Right lobe of liver (tissue), 6 donors: ENCODE measurements around the gene PPM1H. TPM values are rescaled to one million over a fixed set of nuclear protein-coding genes. Genes with fewer than 3 reads are reported as not detected.

Experiments used
- ATAC-seq, 4 donors: fragments of 200-7000 bp; cut with Tn5 transposase; one replicate each; pipeline ENCODE4 v1.9.1; 2020; ENCODE audit warnings: mild to moderate bottlenecking in 4 of 4, moderate library complexity in 4 of 4
- DNase-seq, 3 donors: peaks; one replicate each; pipeline ENCODE4 v3.0.0-alpha.2; 2020
- H3K27ac ChIP-seq, 3 donors: fragments of 200-600 bp; one replicate each; pipeline ENCODE4 v1.8.0; 2022
- H3K27me3 ChIP-seq, 2 donors: fragments of 200-600 bp; one replicate each; pipeline ENCODE4 v1.8.0; 2022
- H3K36me3 ChIP-seq, 4 donors: fragments of 200-600 bp; sonication (generic) in 1 of 4; one replicate each; pipeline versions ENCODE4 v1.5.1 to v1.8.0; 2017 to 2022; ENCODE audit warnings: control low read depth in 1 of 4
- H3K4me1 ChIP-seq, 4 donors: fragments of 200-600 bp; sonication (generic) in 1 of 4; one replicate each; pipeline versions ENCODE4 v1.5.1 to v1.8.0; 2017 to 2022; ENCODE audit warnings: control low read depth in 1 of 4
- H3K4me3 ChIP-seq, 3 donors: fragments of 200-600 bp; one replicate each; pipeline ENCODE4 v1.8.0; 2022
- H3K9me3 ChIP-seq, 4 donors: fragments of 200-600 bp; sonication (generic) in 1 of 4; one replicate each; pipeline versions ENCODE4 v1.5.1 to v1.8.0; 2017 to 2022; ENCODE audit warnings: control low read depth in 1 of 4
- CTCF ChIP-seq, 4 donors: fragments of 200-600 bp in 3 of 4; fragments of 450-650 bp in 1 of 4; IDR thresholded peaks; one replicate each; pipeline versions ENCODE4 v1.5.1 to v1.8.0; 2016 to 2022; ENCODE audit warnings: antibody characterized with exemption in 4 of 4, mild to moderate bottlenecking in 2 of 4
- POLR2A ChIP-seq: fragments of 450-650 bp; IDR thresholded peaks from one replicate; pipeline ENCODE4 v1.6.1; 2017; ENCODE audit warnings: antibody characterized with exemption, mild to moderate bottlenecking
- WGBS: methylation state at CpG from one replicate; pipeline ENCODE4 v1.1.6; 2018; ENCODE audit warnings: low coverage, low lambda C conversion rate; ENCODE audit not compliant: insufficient coverage; ENCODE audit errors: missing lambda C conversion rate; 5-methylcytosine and 5-hydroxymethylcytosine counted together
- intact Hi-C, 2 donors: fragments of 100-400 bp; cut with DNase I; formaldehyde crosslinking; loops; one replicate each; pipeline versions ENCODE4 v1.11.2 to v1.14.1; 2022
- total RNA-seq, 6 experiments: library from RNA; depleted of rRNA in 2 of 6; stranded (reverse); fragments of >200 nt in 2 of 6; fragmentation: NEBNext Ultra II Directional in 3 of 6; extraction: Animal tissue kit (Norgen Biotek cat#: 25700) in 3 of 6; gene quantifications; one replicate each; pipeline versions ENCODE4 v1.1.0 to v1.2.4, GENCODE V29; 2016 to 2023
- donor health status: DM: no; HTN: yes; CAD: no.
- donor health status: DM: no; HTN: no; CAD: no.
- donor health status: DM: no; HTN: no; CAD: no.
- donor health status: DM: no; HTN: yes; CAD: no.
- donor health status: DM: no; HTN: yes; CAD: no.

Gene PPM1H
- total RNA-seq, 6 experiments from 2014 or later = 3.8 to 9.2 (median 6.5) TPM

- WGBS = 95% methylated on average over 7 of the region's 13 CpGs
- no peak for TF ChIP-seq POLR2A
- TF ChIP-seq CTCF (IDR thresholded peaks at IDR 0.05) = no peak
- DNase-seq = no peak
- Histone ChIP-seq H3K4me3 (no peak overlapping the region), H3K4me1 (no peaks in the 10 kb centered on the region), H3K36me3 (no peaks in the 10 kb centered on the region), H3K27me3 (no peaks in the 10 kb centered on the region), H3K27ac (no peak overlapping the region), H3K9me3 (no peaks in the 10 kb centered on the region)
- intact Hi-C loops = loop anchor here in 1 of 2 donors (10.0 kb wide), 1 partner anchor 366 kb away; no protein-coding TSS in a partner anchor
- ATAC-seq = no peak
These were observed 134.1 kb downstream of the PPM1H start for GRCh38 chr12:62800707-62801400.

GRCh38 chr12:62799766-62800406, 135.1 kb downstream of the PPM1H start:
- Histone ChIP-seq H3K36me3 (no peaks in the 10 kb centered on the region), H3K27ac (no peak overlapping the region), H3K4me3 (no peak overlapping the region), H3K4me1 (no peaks in the 10 kb centered on the region), H3K9me3 (no peaks in the 10 kb centered on the region), H3K27me3 (no peaks in the 10 kb centered on the region)
- ATAC-seq = no peak
- no peak for DNase-seq
- intact Hi-C loops = loop anchor here (10.0 kb wide), 1 partner anchor 365 kb away; no protein-coding TSS in a partner anchor
- TF ChIP-seq POLR2A (no peak), CTCF (IDR thresholded peaks at IDR 0.05) (no peak)
- WGBS = 78% methylated on average over 9 of the region's 9 CpGs

GRCh38 chr12:62799126-62799736, 135.7 kb downstream of the PPM1H start:
- intact Hi-C loops = loop anchor here in 1 of 2 donors (10.0 kb wide), 1 partner anchor 364 kb away; no protein-coding TSS in a partner anchor
- TF ChIP-seq POLR2A = no peak
- peak; percentile 83 to 98 (median 92) for TF ChIP-seq CTCF (IDR thresholded peaks at IDR 0.05)
- Histone ChIP-seq H3K27ac (no peak overlapping the region), H3K4me1 (peaks cover 0 to under 1% (median 0%) of the 10 kb centered on the region in 4 donors), H3K36me3 (no peaks in the 10 kb centered on the region), H3K9me3 (no peaks in the 10 kb centered on the region), H3K4me3 (no peak overlapping the region), H3K27me3 (no peaks in the 10 kb centered on the region)
- 36% methylated on average over 2 of the region's 2 CpGs for WGBS
- ATAC-seq (peak; percentile 80 to 93 (median 84)), DNase-seq (no peak)

DNA sequence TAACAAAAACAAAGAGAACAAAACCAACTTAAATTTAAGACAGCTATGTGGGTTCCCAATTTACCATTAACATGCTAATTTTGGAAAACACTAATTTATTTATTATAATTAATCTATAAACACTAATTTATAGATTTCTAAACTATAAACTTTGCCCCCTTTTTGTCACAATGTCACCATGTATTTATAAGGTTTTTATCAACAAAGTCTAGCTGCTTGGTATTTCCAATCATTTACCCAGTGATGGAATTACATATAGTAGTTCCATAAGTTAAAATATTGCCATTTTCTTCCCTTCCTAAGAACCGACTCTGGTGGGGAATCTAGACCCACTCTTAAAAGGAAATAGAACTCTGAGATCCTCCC, 140.7 kb downstream of the PPM1H start:
- WGBS = 15% methylated on average over 1 of the region's 1 CpG

More for the DNA sequence above, 140.7 kb downstream of the PPM1H start:
- H3K27ac ChIP-seq = no peak overlapping the region
- no peaks in the 10 kb centered on the region for H3K36me3 ChIP-seq
- intact Hi-C loops = loop anchor here in 1 of 2 donors (10.0 kb wide), 1 partner anchor 359 kb away; no protein-coding TSS in a partner anchor
- no peaks in the 10 kb centered on the region for H3K9me3 ChIP-seq
- H3K4me1 ChIP-seq = peaks cover 0 to 13% (median 0%) of the 10 kb centered on the region in 4 donors
- no peaks in the 10 kb centered on the region for H3K27me3 ChIP-seq
- H3K4me3 ChIP-seq = no peak overlapping the region
- ATAC-seq (no peak), DNase-seq (no peak)
- no peak for TF ChIP-seq POLR2A
- TF ChIP-seq CTCF (IDR thresholded peaks at IDR 0.05) = no peak
